ENCODE measurements around the gene RNF207.

The RNF207 gene, protein sequence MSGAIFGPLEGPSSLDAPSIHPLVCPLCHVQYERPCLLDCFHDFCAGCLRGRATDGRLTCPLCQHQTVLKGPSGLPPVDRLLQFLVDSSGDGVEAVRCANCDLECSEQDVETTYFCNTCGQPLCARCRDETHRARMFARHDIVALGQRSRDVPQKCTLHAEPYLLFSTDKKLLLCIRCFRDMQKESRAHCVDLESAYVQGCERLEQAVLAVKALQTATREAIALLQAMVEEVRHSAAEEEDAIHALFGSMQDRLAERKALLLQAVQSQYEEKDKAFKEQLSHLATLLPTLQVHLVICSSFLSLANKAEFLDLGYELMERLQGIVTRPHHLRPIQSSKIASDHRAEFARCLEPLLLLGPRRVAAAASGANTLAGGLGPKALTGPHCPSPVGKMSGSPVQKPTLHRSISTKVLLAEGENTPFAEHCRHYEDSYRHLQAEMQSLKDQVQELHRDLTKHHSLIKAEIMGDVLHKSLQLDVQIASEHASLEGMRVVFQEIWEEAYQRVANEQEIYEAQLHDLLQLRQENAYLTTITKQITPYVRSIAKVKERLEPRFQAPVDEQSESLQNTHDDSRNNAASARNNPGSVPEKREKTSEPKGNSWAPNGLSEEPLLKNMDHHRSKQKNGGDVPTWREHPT

DNA sequence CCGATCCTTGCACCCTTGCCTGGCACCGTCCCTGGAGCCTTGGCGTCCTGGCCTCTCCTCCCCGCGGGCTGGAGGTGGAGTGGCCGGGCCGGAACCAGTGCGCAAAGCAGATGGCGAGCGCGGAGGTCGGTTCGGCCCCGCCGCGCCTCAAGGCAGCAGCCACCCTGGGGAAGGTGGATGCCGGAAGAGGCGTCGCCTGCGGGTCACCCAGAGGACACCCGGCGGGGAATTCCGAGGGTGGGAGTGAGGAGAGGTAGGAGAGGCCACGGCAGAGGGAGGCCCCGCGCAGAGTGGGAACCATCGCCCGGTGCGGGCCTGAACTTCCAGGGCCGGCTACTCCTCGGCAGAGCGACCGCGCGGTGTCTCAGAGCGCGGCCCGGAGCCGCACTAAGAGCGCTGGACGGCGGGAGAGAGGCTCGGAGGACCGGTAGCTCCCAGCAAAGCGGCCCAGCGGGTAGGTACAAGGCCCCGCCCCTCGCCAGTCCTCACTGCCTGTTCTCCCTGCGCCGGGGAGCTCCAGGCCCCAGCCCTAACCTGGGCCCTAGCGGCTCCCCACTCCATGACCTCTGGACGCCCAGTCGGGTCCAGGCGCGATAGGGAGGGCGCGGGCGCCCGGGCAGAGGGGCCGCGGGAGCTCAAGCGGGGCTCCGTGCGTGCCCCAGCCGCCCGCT is at the start of gene RNF207:
Gene RNF207 (plus strand): TSS at position 271 of the 671 bp plus-strand sequence. CDS start 417 bp downstream, outside the sequence.
- no peak for DNase-seq

DNA sequence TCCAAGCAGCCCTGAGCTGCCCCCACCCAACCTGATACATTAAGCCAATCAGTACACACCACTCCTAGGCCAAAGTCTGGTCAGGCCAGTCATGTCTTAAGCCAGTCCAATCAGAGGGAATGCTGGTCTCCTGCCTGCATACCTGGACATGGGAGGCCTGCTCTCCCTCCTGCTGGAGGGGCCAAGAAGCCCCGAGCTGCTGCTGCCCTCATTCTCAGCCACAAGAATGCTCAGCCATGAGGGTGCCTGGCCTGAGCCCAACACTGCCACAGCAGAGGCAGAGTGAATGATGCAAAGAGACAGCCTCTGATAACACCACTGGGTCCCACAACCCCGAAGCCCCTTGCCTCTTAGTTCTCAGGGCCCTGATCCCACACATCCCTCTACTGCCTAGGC is 48.8 kb upstream of the RNF207 start:
- no peak for DNase-seq

DNA sequence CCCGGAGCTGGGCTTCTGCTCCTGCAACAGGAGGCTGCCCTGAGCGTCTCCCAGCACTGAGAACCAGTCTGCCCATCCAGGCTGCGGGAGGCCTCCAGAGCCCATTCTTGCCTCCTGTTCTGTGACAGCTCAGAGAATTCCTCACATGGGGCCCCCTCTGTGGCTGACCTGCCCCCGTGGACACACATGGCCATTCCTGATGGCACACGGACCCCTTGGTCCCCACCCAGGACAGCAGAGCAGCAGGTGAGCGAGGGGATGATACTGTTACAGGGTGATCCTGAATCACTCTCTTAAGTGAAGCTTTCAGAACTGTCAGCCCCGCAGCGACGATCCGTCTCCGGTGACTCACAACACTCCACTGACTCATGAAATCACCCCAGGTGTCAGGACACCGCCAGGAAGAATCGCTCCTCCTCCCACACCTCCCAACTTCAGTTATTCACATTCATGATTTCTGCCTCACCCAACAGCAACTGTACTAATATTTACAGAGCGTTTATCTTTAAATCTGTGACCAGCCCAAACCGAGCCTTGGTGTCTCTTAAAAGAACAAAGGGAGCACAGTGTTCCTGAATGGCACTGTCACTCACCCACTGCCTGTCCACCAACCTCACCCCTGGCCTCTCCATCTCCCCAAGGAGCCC is 48.3 kb upstream of the RNF207 start:
- no peak for DNase-seq

DNA sequence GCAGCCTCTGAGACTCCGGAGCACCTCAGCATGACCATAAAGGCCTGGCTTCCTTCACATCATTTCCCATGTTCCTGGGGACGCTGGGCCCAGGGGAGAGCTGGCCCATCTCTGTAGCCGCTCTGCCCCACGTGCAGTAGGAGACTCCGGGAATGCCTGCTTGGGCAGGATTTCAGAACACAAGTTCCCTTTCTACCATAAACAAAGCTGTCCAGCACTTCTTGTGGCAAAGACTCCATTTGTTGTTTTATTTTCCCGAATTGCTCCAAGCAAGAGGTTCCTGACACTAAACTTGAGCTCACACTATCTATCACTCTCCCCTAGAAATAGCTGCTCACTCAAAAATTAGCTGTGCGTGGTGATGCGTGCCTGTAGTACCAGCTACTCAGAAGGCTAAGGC is 47.7 kb upstream of the RNF207 start:
- DNase-seq = no peak

DNA sequence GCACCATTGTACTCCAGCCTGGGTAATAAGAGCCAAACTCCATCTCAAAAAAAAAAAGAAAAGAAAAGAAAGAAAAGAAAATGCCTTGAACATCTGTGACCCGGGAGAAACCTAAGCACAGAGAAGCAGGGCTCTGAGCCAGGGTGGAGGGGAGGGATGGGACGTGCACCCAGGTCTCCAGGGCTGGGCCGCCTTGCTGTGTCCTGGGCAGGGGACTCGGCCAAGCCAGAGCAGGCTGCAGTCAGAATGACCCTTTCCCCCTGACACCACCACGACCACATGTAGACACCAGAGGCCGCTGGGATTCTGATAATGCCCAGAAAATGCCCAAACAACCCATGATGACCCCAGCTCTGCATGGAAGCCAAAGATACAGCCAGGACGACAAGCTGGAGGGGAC is 43.6 kb upstream of the RNF207 start:
- DNase-seq = no peak

DNA sequence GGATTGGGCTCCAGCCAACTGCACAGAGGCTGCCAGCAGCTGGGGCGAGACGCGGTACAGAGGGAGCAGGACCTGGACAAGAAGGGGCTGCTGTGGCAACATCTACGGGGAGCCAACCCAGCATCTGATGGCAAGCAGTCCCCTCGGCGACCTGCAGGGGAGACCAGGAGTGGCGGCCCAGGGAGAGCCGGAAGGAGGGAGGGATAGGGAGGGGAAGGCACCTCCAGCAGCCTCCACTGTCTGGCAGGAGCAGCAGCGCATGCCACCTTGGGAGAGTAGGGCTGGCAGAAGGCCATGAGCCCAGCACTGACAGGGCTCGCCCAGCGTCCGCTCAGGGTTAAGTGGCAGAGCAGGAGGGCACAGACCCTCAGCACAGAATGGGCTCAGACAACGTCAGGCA is 43.1 kb upstream of the RNF207 start:
- DNase-seq = peak; percentile 85

DNA sequence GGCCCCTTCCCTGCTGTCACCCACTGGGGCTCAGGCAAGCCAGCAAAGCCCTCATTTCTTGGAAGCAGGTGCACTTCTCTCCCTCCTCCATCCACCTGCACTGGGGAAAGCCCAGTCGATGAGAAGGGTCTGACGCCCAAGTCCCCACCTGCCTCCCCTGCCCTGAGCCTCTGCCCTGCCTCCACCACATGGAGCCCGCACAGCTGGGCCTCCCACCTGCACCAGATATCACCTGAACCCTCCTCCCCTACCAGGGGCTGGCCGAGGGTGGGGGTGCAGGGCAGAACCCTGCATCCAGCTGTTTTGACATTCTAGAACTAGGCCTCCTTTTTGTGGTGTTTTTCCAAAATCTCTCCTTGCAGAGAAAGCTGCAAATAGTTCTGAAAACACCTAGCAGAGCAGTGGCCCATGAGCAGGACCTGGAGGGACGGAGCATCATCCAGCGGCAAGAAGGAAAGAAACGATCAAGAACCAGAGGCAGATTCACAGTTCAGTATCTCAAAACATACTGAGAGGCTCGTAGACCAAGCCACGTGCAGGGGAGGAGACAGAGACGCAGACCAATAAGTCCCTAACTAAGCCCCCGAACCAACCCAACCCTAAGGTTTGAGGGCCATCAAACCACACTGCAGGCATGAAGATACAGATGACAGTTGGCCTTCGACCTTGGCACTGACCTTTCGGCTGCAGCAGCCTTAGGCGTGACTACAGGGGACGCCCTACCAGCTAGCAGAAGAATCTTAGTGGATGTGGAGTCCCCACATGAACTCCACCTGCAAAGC is 42.5 kb upstream of the RNF207 start:
- peak; percentile 82 for DNase-seq

DNA sequence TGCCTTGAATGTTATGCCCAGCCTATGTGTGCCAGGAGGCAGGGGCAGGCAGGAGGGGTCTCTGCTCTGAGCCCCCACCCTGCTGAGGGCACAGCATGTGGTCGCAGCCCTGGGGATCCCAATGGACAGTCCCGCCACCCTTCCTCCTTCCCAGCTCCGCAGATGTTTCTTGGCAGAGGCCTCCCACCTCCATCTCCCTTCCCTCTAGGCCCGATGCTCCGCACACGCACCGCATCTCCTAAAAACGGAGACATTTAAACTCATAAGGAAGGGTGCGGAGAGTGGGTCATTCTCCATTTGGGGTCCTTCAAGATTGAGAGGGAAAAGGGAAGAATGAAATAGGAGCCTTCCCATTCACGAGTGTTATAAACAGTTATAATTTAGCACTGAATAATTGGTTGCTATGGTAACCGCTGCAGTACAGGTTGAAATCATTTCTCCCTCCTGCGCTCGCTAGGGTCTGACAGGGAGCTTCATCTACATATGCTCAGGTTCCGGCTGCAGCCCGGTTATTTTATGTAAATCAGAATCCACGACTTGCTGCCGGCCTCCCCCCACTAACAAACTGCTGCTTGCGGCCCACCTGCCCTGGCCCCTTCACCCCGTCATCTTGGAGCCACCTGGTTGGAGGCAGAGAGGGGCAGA is 41.8 kb upstream of the RNF207 start:
- no peak for DNase-seq

DNA sequence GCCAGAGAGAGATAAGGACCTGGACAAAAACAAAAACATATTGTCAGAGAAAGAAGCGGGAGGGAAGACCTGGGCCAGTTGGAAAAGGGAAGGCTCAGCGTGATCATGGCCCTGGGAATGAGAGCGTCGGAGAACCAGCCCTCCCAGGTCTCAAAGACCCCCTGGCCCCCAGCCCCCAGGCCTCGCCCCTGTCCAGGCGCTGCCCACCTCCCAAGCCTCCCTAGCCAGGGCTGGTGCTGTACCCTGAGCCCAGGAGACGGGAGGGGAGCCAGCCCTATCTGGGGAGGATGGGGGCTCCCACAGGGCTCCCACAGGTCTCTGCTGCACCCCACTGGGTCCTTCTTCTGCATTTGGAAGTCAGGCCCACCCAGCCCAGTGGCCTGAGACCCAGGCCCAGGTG is 40.9 kb upstream of the RNF207 start:
- DNase-seq = no peak

DNA sequence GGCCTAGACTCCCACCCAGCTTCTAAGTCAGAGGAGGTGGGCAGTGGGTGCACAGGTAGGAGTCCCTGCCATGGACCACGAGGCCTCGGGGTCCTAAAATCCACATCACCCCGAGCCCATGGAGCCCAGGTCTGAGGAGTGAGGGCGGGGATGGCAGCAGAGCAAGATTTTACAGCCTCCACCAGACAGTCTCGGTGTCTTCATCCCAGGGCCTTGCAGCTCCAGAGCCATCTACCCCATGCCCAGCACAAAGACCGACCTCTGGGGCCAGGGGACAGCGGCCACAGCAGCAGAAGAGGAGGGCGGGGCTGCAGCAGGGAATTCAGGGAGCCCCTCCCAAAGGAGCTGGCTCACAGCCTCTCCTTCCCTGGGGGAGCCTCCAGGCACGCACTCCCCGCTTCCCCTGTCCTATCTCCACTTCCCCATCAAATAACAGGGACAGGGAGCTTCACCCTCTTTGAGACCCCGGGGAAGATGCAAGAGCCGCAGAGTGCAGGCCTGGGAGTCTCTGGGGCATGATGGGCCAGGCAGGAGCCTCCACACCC is 40.4 kb upstream of the RNF207 start:
- DNase-seq = no peak

DNA sequence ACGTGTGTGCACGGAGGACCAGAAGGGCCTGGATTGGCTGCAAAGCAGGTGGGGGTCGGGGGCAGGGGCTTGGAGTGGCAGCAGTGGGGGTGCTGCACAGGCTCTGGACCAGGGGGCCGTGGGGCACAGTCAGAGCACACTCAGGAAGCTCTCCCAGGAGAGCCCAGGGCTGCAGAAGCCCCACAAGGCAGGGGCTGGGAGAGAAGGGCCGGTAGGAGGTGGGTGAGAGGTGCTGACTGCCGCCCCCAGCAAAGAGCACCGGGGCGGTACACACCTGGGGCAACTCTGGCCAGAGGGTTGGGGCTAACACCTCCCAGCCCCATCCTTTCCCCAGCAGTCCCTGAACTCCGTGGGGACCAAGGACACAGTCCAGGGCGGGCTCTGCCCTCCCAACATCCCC is 39.7 kb upstream of the RNF207 start:
- DNase-seq = no peak

DNA sequence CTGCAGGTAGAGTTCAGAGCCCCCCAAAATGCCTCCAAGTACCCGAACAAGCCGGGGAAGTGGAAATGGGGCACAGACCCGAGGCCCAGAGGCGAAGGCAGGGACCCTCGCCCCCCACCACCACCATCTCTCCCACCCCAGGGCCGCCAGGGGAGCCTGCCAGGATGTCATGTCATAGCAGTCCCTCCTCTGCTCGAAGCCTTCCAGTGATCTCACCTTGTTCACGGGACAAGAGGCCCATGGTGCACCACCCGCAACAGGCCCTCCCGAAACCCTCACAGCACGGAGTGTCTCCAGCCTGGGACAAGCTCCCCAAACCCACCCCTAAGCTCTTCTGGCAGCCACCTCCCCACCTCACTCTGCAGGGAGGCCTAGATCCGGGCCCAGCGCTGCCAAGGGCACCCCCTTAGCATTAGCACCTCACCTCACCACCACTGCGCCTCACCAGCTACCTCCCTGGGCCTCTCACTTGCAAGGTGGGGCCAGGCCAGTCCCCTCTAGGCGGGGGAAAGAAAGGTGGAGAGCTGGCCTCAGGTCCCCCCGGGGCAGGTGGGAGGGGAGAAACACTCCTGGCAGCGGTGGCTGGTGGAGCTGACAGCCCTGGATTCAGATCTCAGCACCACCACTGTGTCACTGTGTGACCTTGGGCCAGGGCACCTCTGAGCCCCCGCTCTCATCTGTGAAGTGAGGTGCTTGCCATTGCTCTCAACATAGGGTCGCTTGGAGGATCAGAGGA is 39.1 kb upstream of the RNF207 start:
- DNase-seq = no peak

DNA sequence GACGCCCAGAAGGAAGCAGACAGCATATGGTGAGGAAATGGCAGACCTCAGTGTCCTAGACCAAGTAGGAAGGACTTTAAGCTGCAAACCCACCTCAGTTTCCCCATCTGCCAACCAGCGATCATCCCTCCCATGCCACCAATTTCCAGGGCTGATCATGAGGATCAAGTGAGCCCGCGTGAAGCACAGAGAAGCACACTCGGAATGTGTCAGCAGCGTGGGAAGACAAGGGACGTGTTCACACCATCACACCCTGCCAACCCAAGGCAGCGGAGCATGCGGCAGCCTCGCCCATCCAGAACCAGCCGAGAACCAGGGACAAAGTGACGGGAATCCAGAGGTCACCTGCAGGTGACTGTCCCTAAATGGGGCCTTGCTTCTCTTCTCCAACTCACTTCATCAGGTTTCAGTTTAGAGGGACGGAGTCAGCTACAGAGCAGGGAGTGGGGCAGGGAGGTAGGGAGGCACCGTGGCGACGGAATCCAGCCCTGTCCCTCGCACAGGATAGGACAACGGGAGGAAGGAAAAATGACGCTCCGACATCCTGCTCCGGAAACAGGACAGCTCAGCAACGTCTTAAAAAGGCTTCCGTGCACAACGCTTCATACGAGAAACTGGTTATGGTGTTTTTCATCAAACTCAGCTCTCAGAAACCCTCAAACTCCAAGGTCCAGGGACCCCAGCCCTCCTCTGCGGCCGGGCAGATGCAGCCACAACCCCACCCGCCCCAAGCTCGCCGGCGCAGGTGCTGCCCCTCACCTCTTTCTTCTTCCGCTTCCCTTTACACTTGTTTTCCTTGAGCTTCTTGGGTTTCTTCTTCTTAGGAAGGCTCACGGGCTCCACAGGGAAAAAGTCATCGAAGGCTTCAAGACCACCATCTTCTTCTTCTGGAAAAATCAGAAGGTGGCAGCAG is 38.3 kb upstream of the RNF207 start:
- no peak for DNase-seq

DNA sequence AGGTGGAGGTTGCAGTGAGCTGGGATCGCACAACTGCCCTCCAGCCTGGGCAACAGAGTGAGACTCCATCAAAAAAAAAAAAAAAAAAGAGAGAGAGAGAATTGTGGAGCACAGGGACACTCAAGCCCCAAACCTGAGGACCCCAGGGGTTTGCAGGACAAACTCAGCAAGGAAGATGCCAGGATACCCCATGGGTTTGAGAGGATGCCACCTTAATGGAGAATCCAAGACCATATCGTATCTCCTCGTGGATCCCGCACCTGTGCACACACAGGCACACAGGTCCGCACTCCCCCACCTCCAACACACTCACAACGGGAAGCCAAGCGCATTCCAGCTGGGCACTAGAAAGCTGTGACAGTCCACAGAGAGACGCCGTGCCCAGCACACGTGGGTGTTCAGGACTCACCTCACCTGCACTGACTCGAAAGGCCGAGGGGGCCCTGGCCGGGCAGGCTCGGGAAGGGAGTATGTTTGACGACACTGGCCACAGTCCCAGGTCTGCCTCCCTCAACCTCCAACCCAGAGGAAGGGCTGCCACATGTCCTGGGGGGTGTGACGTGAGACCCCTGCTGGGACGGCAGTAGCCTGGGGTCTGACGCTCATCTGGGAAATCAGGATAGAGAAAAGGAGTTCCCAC is 36.9 kb upstream of the RNF207 start:
- no peak for DNase-seq

DNA sequence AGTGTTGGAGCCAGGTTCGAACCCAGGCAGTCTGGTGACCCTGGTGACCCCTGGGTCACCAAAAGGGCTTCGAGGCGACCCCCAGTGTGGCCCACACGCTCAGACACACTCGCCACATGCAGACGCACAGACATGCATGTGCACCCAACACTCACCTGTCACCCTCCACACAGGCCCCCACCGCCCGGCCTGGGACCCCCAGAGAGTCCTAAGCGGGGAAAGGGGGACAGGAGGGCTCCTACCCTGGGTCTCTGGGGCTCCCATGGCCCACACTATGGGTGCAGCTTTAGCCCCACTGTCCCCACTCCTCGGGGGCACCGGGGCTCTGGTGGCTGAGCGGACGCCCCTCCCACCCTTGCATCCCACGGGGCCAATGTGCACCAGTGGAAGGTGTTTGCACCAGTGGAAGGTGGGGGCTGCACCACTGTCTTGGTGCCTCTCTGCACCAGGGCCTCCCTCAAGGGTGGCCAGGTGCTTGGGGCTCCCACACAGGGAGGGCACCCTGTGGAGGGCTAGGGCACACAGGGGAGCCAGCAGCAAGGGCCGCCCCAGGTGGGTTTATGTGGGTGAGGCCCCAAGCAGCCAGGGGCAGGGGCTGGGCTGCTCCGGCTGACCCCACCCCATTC is 35.7 kb upstream of the RNF207 start:
- no peak for DNase-seq

DNA sequence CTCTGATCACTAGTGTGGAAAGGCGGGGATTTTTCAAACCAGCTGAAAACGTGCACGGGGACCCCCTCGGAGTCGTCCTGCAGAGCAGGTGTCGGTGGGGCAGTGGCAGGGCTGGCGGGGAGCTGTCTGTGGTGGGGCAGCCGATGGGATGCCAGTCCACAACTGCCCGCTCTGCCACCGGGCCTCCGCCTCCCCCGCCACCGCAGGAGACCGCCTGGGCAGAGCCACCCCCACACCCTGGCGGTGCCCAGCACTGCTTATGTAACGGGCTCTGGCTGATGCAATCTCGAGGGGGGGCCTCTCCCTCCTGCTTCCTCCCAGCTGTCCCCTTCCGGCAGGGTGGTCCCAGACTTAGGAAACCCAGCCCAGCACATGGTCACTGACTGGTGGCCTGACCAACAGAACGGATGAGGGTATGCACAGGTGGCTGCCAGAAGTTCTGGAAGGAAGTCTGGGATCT is 35.1 kb upstream of the RNF207 start:
- no peak for DNase-seq

DNA sequence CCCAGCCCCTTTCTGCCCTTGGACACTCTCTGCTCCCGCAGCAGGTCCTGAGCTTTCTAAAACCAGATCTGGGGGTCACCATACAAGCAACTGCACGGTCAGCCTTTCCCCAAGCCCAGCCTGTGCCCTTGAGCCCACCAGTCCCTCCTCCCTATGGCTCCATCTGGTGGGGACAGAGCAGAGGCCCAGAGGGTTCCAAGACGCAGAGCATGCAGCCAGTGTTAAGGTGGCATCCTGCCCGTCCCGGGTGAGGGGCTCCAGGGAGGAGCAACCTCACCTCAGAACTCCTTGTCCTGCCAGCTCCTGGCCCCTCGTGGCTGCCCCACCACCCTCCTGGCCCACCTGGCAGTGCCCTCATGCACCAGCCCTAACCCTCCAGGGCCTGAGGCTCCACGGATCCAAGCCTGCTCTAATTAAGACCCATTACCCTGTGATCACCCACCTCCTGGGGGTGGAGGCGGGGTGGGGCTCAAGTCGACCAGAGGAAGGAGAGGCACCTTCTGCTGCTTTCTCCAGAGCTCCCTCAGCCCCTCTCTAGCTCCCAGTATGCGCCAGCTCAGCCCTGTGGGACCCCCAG is 34.3 kb upstream of the RNF207 start:
- DNase-seq = no peak

DNA sequence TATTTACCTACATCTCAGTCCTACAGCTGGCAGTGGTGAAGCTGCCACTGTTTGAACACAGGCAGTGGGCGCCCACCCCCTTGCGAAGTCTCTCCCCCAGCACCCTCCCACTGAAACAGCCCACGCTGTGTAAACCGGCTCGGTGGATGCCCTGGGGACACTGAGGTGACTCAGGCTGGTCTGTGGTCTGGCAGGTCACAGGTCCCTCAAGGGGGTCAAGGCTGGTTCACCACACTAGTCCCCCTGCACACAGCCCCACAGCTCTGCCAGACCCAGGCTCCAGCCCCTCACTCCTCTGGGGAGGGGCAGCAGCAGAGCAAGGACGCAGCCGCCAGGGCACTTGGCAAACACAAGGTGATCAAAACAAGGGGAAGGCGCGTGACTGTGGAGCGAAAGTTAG is 33.4 kb upstream of the RNF207 start:
- no peak for DNase-seq
